HG03469 (cell line): Measurements from ENCODE around the gene ZC3H12D.

Source experiments
- ATAC-seq: cut with Tn5 transposase; IDR thresholded peaks from one replicate; pipeline ENCODE4 v1.9.1; 2021; ENCODE audit warnings: mild to moderate bottlenecking, moderate library complexity, moderate number of reproducible peaks; ENCODE audit not compliant: unreplicated experiment

ZC3H12D gene

DNA sequence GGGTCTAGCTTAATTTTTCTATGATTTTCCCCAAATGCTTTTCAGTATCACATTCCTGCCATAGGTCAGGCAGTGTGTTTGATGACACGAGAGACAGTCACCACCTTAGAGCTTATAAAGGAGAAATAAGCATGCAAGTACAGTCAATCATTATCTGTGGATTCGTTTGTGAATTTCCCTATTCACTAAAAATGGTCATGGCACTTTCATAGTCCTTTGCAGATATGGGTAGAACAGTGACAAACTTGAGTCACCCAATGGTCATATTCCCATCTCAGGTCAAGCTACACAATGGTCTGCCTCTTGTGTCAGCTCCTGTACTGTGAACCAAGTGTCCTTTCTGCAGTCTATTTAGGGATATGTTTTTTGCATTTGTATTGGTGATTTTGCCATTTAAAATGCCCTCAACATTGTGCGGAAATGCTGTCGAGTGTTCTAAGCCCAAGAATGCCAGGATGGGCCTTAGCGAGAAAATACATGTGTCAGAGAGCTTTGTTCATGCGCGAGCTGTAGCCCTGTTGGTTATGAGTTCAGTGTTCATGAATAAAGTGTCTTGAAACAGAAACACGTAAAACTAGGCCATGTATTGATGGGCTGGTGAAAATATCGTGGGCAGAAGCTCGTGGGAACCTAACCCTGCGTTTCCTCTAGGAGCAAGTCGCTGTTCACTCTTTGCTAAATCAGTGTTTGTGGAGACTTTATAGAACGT lies 65.0 kb downstream of the ZC3H12D start:
- no peak for ATAC-seq

DNA sequence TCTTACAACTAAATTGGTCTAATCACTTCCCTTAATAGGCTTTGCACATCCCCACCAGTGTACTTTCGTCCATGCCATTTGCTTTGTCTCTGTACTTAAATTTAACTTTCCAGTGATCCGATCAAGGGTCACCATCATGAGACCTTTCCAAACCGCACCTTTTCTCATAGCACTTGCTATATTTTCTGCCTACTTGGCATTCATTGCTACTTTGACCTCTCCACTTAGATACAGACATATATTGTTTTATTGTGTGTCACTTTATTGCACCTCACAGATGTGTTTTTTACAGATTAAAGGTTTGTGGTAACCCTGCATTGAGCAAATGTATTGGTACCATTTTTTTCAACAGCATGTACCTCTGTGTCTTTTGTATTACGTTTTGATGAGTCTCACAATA lies 70.0 kb downstream of the ZC3H12D start:
- ATAC-seq = no peak

DNA sequence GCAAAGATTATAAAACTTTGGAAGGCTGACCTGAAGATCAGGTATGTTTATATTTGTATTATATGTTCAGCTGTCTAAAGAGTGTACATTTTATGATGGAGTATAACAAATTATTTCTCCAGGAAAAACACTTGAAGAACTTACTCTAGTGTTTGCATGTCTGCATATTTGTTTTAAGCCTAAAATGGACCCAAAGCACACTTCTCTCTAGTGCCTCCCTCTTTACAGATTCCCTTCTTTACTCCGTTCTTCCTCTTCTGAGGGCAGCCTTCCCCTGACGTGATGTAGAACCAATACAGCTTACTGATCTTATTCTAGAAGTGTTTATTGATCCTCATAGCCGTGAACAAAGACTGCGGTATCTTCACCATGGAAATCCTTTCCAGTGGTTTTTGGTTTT lies 70.8 kb downstream of the ZC3H12D start:
- ATAC-seq = no peak

DNA sequence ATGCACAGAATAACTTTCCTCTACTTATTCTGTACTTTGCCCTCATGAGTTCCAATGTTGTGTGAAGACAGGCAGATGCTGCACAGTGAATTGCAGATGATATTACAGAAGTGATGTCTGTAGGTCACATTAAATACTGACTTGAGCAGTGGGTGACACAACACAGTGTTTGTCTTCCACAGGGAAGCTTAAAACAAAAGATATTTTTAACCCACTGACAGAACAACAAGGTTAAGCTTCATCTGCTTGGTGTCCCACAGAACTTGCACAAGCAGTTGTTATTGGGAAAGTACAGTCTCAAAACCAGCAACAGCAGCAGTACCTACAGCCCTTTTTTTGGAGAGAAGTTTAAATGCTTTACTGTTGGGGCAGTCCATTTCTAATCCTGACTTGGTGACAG lies 74.3 kb downstream of the ZC3H12D start:
- ATAC-seq = no peak

DNA sequence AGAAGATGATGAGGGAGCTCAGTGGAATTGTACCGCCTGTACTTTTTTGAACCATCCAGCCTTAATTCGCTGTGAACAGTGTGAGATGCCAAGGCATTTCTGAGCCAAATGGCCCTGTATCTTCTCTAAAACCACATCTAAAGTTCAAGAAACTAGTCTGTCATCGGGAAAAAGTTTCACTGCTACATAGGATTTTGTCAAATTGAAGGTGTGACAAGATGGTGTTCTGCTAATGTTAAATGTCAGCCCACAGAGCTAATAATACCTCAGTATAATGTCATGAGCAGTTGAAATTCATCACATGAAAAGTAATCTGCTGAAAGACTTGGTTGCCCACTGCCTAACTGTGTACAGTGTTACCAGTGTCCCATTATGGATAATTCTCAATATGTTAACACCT lies 75.2 kb downstream of the ZC3H12D start:
- ATAC-seq = no peak

DNA sequence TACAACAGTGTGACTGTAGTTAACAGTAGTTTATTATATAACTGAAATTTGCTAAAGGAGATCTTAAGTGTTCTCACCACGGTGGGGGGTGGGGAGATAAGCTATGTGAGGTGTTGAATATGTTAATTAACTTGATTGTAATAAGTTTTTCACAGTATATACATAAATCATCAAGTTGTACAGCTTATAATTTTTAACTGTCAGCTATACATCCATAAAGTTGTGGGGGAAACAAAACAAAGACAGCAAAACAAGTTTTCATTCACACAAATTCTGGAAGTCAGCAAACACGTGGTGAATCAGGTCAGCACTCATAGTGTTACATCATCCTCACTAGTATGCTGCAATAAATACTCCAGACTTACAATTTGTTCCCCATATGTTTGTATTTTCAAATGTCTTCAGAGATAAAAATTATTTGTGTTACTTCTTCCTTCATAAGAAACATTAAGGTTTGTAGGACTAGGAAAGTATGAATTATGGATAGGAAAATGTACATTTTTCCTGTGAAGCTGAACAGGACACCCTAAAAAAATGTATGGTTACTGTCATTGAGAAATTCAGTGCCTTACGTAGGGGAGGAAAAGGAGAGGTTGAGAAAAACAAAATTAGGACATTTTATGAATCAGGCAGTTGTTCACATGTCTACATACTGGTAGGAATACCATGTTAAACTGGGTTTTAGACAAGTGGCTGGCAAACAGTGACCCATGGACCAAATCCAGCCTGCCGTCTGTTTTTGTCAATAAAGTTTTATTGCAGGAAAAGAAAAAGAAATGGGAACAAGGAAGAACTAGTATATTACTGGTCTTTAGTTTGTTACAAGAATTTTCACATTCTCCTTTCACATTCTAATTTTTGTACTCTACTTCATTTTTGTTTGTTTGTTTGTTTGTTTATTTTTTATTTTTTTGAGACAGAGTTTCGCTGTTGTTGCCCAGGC lies 78.7 kb downstream of the ZC3H12D start:
- no peak for ATAC-seq

DNA sequence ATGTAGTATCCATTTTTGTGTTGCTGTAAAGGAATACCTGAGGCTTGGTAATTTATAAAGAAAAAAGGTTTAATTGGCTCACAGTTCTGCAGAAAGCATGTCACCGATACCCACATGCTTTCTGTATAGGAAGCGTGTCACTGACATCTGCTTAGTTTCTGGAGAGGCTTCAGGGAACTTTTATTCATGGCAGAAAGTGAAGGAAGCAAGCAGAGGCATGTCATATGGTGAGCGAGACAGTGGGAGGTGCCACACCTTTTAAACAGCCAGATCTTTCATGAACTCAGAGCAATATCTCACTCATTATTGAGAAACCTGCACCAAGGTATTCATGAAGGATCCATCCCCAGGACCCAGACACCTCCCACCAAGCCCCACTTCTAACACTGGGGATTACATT lies 81.3 kb downstream of the ZC3H12D start:
- ATAC-seq = no peak

DNA sequence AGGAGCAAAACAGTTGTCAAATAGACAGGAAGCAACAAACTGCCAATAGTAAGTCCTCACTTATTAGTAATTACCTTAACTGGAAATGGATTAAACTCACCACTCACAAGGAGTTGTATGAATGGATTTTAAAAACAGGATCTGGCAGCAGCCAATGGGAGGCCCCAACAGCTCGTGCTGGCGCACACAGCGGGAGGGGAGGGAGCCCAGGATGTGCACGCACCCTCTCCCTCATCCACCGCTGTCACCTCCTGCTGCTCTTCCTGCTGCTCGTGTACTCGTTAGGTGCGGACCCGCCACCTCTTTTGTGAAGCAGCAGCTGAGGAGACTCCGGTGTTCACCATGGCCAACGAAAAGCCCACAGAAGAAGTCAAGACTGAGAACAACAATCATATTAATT lies 84.8 kb downstream of the ZC3H12D start, which contains the start of gene SUMO4:
TSS of gene SUMO4 (plus strand) at position 213 of the 400 bp plus-strand sequence. CDS start at position 343, 130 bp downstream.
- ATAC-seq = no peak

DNA sequence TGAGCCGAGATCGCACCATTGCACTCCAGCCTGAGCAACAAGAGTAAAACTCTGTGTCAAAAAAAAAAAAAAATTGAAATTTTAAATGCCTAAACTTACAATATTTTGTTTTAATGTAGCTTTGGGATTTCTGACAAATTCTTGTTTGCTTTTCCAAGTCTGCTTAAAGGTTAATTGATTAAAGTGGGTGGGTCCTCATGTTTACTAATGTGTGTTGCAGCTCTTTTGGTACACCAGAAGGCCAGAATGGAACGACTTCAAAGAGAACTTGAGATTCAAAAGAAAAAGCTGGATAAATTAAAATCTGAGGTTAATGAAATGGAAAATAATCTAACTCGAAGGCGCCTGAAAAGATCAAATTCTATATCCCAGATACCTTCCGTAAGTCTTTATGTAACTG lies 87.4 kb downstream of the ZC3H12D start:
- no peak for ATAC-seq
